GM12891 (cell line): ENCODE results near the gene CLRN3.

ENCODE experiments used
- POLR2A ChIP-seq: IDR thresholded peaks from 2 replicates; pipeline ENCODE4 v1.6.1; 2011; ENCODE audit warnings: low read depth, low read length, control low read depth
- POLR2AphosphoS5 ChIP-seq: IDR thresholded peaks from 2 replicates; pipeline ENCODE4 v1.6.1; 2011; ENCODE audit warnings: low read depth, low read length, control low read depth
- SPI1 ChIP-seq: IDR thresholded peaks from 2 replicates; pipeline ENCODE4 v1.6.1; 2011; ENCODE audit warnings: low read depth, low read length, control low read depth
- TAF1 ChIP-seq: IDR thresholded peaks from 2 replicates; pipeline ENCODE4 v1.6.1; 2011; ENCODE audit warnings: low read depth, low read length, control low read depth

GRCh38 chr10:127907411-127908105 lies 14.8 kb upstream of the CLRN3 start:
- TF ChIP-seq POLR2A (no peak), SPI1 (no peak), POLR2AphosphoS5 (no peak), TAF1 (no peak)
